Glutamatergic neuron (in vitro differentiated cells): Measurements from ENCODE around the gene MBNL1. TPM values are rescaled to one million over a fixed set of nuclear protein-coding genes. Genes with fewer than 3 reads are reported as not detected.

Experiments used
- DNase-seq: peaks from one replicate; pipeline ENCODE4 v3.0.0; 2022
- H3K27ac Mint-ChIP-seq: one replicate; pipeline ENCODE4 v1.8.0; 2020; ENCODE audit warnings: mild to moderate bottlenecking, mixed read lengths, inconsistent platforms; ENCODE audit not compliant: unreplicated experiment
- H3K27me3 Mint-ChIP-seq: one replicate; pipeline ENCODE4 v1.8.0; 2020; ENCODE audit warnings: mild to moderate bottlenecking, moderate library complexity, mixed read lengths, inconsistent platforms; ENCODE audit not compliant: unreplicated experiment
- H3K36me3 Mint-ChIP-seq: one replicate; pipeline ENCODE4 v1.8.0; 2020; ENCODE audit warnings: mild to moderate bottlenecking, mixed read lengths, inconsistent platforms; ENCODE audit not compliant: unreplicated experiment
- H3K4me1 Mint-ChIP-seq: one replicate; pipeline ENCODE4 v1.8.0; 2020; ENCODE audit warnings: mild to moderate bottlenecking, low read depth, mixed read lengths, inconsistent platforms; ENCODE audit not compliant: unreplicated experiment
- H3K4me3 Mint-ChIP-seq: one replicate; pipeline ENCODE4 v1.8.0; 2020; ENCODE audit warnings: mild to moderate bottlenecking, mixed read lengths, inconsistent platforms; ENCODE audit not compliant: unreplicated experiment
- H3K9me3 Mint-ChIP-seq: one replicate; pipeline ENCODE4 v1.8.0; 2020; ENCODE audit warnings: mild to moderate bottlenecking, moderate library complexity, mixed read lengths, inconsistent platforms; ENCODE audit not compliant: unreplicated experiment
- total RNA-seq: library from RNA; stranded (reverse); fragmentation: NEBNext Ultra II Directional; extraction: Animal tissue kit (Norgen Biotek cat#: 25700); gene quantifications from one replicate; pipeline ENCODE4 v1.2.1, GENCODE V29; 2021; ENCODE audit not compliant: unreplicated experiment
- TF ChIP-seq, protein P1 (sequence below): fragments of 200-600 bp; sonication (generic); IDR thresholded peaks from one replicate; pipeline ENCODE4 v1.5.0; 2021; ENCODE audit not compliant: partially characterized antibody, unreplicated experiment

Gene MBNL1
- total RNA-seq, 1 donor from 2014 or later: 36.6 TPM

DNA sequence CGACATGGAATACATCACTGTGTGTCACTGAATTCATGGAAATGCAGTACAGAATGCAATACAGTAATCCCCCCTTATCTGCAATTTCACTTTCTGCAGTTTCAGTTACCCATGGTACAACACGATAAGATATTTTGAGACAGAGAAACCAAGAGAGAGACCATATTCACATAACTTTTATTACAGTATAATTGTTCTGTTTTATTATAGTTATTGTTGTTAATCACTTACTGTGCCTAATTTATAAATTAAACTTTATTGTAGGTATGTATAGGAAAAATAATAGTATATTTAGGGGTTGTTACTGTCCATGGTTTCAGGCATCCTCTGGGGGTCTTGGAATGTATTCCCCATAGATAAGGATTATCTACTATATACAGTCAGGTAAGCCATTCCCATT is 61.8 kb downstream of the MBNL1 start:
- H3K9me3 Mint-ChIP-seq: peaks cover 2% of the 10 kb centered on the region
- TF ChIP-seq, protein P1, sequence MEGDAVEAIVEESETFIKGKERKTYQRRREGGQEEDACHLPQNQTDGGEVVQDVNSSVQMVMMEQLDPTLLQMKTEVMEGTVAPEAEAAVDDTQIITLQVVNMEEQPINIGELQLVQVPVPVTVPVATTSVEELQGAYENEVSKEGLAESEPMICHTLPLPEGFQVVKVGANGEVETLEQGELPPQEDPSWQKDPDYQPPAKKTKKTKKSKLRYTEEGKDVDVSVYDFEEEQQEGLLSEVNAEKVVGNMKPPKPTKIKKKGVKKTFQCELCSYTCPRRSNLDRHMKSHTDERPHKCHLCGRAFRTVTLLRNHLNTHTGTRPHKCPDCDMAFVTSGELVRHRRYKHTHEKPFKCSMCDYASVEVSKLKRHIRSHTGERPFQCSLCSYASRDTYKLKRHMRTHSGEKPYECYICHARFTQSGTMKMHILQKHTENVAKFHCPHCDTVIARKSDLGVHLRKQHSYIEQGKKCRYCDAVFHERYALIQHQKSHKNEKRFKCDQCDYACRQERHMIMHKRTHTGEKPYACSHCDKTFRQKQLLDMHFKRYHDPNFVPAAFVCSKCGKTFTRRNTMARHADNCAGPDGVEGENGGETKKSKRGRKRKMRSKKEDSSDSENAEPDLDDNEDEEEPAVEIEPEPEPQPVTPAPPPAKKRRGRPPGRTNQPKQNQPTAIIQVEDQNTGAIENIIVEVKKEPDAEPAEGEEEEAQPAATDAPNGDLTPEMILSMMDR: no peak
- peaks cover 4% of the 10 kb centered on the region for H3K4me1 Mint-ChIP-seq
- no peaks in the 10 kb centered on the region for H3K27me3 Mint-ChIP-seq
- no peak overlapping the region for H3K4me3 Mint-ChIP-seq
- no peaks in the 10 kb centered on the region for H3K36me3 Mint-ChIP-seq
- no peak overlapping the region for H3K27ac Mint-ChIP-seq
- DNase-seq: no peak

DNA sequence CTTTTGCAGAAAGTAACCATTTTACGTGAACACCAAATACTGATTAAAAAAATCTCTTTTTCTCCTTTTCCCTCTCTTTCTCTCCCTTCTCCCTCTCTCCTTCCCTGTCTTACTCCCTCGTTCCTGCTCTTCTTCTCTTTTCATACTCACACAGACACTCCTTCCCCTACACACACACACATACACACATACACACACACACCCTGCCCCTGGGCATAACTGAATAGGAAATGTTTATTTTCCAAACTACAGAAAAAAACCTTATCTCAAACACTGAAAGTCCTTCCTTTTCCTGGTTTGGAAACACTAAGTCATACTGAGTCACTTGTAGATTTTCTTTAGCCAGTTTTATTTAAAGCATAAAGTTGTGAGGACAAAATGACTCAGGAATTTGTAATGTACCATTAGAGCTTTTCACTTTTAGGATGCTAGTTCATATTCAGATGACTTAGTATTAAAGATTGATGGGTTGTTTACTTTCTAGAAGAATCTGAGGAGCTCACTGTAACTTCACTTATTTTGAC is 62.4 kb downstream of the MBNL1 start:
- DNase-seq: no peak
- TF ChIP-seq, protein P1: no peak
- Mint-ChIP-seq H3K4me3 (no peak overlapping the region), H3K4me1 (peaks cover 4% of the 10 kb centered on the region), H3K36me3 (no peaks in the 10 kb centered on the region), H3K9me3 (peaks cover 2% of the 10 kb centered on the region), H3K27ac (no peak overlapping the region), H3K27me3 (no peaks in the 10 kb centered on the region)

DNA sequence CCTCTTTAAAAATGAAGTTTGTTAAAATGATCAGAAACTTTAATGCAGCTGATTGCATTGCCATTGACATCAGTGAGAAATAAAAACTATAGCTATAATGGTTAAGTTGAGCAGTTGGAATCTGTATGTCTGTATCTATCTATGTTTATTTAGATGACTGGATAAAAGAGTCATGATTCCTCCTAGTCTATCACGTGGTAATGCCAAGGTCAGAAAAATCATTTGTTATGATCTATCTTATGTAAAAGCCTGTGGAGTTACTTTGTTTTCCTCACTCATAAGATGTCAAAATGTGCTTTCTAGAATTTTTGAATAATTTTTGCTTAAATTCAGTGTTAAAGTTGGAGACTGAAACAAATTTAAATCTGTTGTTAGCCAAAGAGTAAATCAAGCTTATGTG is 63.3 kb downstream of the MBNL1 start:
- Mint-ChIP-seq H3K36me3 (no peaks in the 10 kb centered on the region), H3K4me1 (peaks cover 4% of the 10 kb centered on the region), H3K27ac (no peak overlapping the region), H3K9me3 (peaks cover 2% of the 10 kb centered on the region), H3K27me3 (no peaks in the 10 kb centered on the region), H3K4me3 (no peak overlapping the region)
- TF ChIP-seq, protein P1: no peak
- no peak for DNase-seq

DNA sequence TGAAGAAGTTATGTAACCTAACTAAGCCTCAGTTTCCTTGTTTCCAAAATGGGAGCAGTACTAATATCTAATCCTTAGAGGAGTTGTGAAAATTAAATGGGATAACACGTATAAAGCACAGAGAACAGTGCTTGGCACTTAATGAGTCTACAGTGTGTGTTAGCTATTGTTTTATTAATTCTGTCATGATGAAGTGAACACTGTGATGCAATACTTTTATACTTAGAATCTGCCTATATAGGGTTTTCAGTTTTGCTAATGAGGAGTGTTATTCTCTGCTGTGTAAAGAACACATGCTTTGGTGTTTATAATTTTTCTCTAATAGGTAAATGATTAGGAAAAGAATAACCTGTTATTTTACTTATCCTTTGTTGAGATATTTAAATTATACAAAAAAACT is 65.2 kb downstream of the MBNL1 start:
- Mint-ChIP-seq H3K9me3 (peaks cover 2% of the 10 kb centered on the region), H3K27ac (no peak overlapping the region), H3K4me1 (peaks cover 4% of the 10 kb centered on the region), H3K27me3 (no peaks in the 10 kb centered on the region), H3K4me3 (no peak overlapping the region), H3K36me3 (no peaks in the 10 kb centered on the region)
- TF ChIP-seq, protein P1: no peak
- DNase-seq: no peak

DNA sequence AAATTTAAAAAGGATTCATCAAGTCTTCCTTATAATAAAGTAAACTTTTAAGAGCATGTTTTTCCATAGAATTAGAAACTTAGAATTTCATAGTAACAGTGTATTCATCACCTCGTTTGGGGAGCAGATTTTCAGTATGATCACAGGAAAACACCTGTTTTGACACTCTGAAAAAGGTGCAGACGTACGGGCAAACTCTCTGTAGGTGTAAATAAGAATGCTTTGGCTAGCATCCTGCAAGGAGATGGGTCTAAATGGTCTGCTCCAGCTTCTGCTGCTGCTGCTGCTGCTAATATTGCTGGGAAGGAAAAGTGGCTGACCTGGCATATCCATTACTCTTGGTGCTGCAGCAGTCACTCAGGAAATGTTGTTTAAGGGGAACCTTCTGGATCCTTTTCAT is 66.0 kb downstream of the MBNL1 start:
- Mint-ChIP-seq H3K4me1 (peaks cover 4% of the 10 kb centered on the region), H3K36me3 (no peaks in the 10 kb centered on the region), H3K4me3 (no peak overlapping the region), H3K27me3 (no peaks in the 10 kb centered on the region), H3K9me3 (peaks cover 2% of the 10 kb centered on the region), H3K27ac (no peak overlapping the region)
- DNase-seq: no peak
- TF ChIP-seq, protein P1: no peak
